Activated naive CD8-positive, alpha-beta T cell treated with anti-CD3 and anti-CD28 coated beads, Interleukin-2, amount 50 U/mL, for 24 hours (primary cell): ENCODE results near the gene SOCS1.
A peak's percentile ranks its signal among the peaks of the same experiment; 100 is the strongest.

Experiments used
- ATAC-seq: fragments of 150-1000 bp; cut with Tn5 transposase; one replicate; pipeline ENCODE4 v1.10.0; 2021
- DNase-seq: peaks from one replicate; pipeline ENCODE4 v3.0.0; 2021
- H3K27ac Mint-ChIP-seq: one replicate; pipeline ENCODE4 v1.8.0; 2021; ENCODE audit warnings: mild to moderate bottlenecking, mixed read lengths
- H3K27me3 Mint-ChIP-seq: one replicate; pipeline ENCODE4 v1.8.0; 2021; ENCODE audit warnings: mixed read lengths
- H3K36me3 Mint-ChIP-seq: one replicate; pipeline ENCODE4 v1.8.0; 2021; ENCODE audit warnings: low read depth, mixed read lengths
- H3K4me1 Mint-ChIP-seq: one replicate; pipeline ENCODE4 v1.8.0; 2021; ENCODE audit warnings: mixed read lengths
- H3K4me3 Mint-ChIP-seq: one replicate; pipeline ENCODE4 v1.8.0; 2021; ENCODE audit warnings: mild to moderate bottlenecking, moderate library complexity, mixed read lengths
- H3K9me3 Mint-ChIP-seq: one replicate; pipeline ENCODE4 v1.8.0; 2021; ENCODE audit warnings: mixed read lengths

The SOCS1 gene

GRCh38 chr16:11249233-11250061 is 6.6 kb downstream of the SOCS1 start:
- H3K36me3 Mint-ChIP-seq, result peaks cover 38% of the 10 kb centered on the region
- no peaks in the 10 kb centered on the region for H3K9me3 Mint-ChIP-seq
- DNase-seq (no peak), ATAC-seq (no peak)
- H3K4me1 Mint-ChIP-seq, result peaks cover 61% of the 10 kb centered on the region
- H3K27ac Mint-ChIP-seq, result peak overlapping the region; percentile 22
- H3K27me3 Mint-ChIP-seq, result peaks cover 2% of the 10 kb centered on the region
- no peak overlapping the region for H3K4me3 Mint-ChIP-seq

DNA sequence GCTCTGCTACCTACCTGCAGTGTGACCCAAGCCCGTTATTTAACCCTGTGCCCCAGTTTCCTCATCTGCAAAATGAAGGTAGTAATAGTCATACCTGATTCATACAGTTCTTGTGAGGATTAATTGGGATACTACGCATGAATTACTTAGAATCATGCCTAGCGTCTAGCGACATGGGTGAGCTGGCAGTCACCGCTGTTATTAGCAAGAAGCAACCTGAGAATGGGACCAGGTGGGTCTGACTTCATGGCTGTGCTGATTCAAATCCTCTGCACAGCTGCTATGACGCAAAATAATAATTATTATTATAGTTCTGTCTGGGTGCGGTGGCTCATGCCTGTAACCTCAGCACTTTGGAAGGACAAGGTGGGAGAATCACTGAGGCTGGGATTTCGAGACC is 7.9 kb downstream of the SOCS1 start:
- no peaks in the 10 kb centered on the region for H3K9me3 Mint-ChIP-seq
- ATAC-seq, result no peak
- no peak overlapping the region for H3K27ac Mint-ChIP-seq
- H3K27me3 Mint-ChIP-seq, result peaks cover 2% of the 10 kb centered on the region
- peaks cover 25% of the 10 kb centered on the region for H3K36me3 Mint-ChIP-seq
- H3K4me3 Mint-ChIP-seq, result no peak overlapping the region
- no peak for DNase-seq
- peaks cover 53% of the 10 kb centered on the region for H3K4me1 Mint-ChIP-seq

- ATAC-seq (peak; percentile 61), DNase-seq (no peak)
- H3K9me3 Mint-ChIP-seq, result no peaks in the 10 kb centered on the region
- H3K36me3 Mint-ChIP-seq, result peaks cover 10% of the 10 kb centered on the region
- H3K27ac Mint-ChIP-seq, result no peak overlapping the region
- no peaks in the 10 kb centered on the region for H3K27me3 Mint-ChIP-seq
- no peak overlapping the region for H3K4me3 Mint-ChIP-seq
- peaks cover 35% of the 10 kb centered on the region for H3K4me1 Mint-ChIP-seq
These were observed 10.0 kb downstream of the SOCS1 start for GRCh38 chr16:11245988-11246387.

DNA sequence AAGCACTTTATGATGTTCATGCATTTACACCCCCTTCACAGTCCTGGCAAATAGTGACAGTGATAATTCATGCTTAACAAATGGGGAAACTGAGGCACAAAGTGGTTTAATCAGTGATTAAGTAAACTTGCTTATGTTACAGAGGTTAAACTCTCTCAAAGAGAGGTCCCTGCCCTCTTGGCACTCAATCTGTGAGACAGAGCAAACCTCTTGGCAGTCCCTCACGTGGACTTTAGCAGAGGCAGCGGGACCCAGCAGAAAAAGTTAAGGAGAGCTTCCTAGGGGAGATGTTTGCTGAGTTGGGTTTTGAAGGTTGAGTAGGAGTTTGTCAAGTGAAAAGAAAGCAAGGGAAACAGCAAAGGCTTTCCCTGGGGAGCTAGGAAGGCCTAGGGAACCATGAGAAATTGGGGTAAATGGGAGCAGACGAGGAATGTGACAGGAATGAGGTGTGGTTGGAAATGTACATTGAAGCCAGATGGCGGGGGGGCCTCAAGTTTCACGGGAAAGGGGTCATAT is 10.7 kb downstream of the SOCS1 start:
- Mint-ChIP-seq H3K27ac (peak overlapping the region; percentile 19), H3K27me3 (no peaks in the 10 kb centered on the region), H3K4me1 (peaks cover 31% of the 10 kb centered on the region), H3K9me3 (no peaks in the 10 kb centered on the region), H3K4me3 (no peak overlapping the region), H3K36me3 (peaks cover 6% of the 10 kb centered on the region)
- no peak for DNase-seq
- ATAC-seq, result no peak

GRCh38 chr16:11242658-11243057 is 13.3 kb downstream of the SOCS1 start:
- H3K36me3 Mint-ChIP-seq, result no peaks in the 10 kb centered on the region

GRCh38 chr16:11241480-11242204 is 14.4 kb downstream of the SOCS1 start:
- Mint-ChIP-seq H3K36me3 (no peaks in the 10 kb centered on the region), H3K27me3 (no peaks in the 10 kb centered on the region), H3K9me3 (no peaks in the 10 kb centered on the region), H3K4me1 (peaks cover 35% of the 10 kb centered on the region), H3K4me3 (no peak overlapping the region), H3K27ac (no peak overlapping the region)
- ATAC-seq, result no peak
- no peak for DNase-seq

More at GRCh38 chr16:11242658-11243057, 13.3 kb downstream of the SOCS1 start:
- ATAC-seq (no peak), DNase-seq (no peak)
- Mint-ChIP-seq H3K9me3 (no peaks in the 10 kb centered on the region), H3K27ac (no peak overlapping the region), H3K4me1 (peaks cover 34% of the 10 kb centered on the region), H3K27me3 (no peaks in the 10 kb centered on the region), H3K4me3 (no peak overlapping the region)

GRCh38 chr16:11240636-11241473 is 15.1 kb downstream of the SOCS1 start:
- peaks cover 31% of the 10 kb centered on the region for H3K4me1 Mint-ChIP-seq
- no peaks in the 10 kb centered on the region for H3K27me3 Mint-ChIP-seq
- H3K36me3 Mint-ChIP-seq, result no peaks in the 10 kb centered on the region
- H3K9me3 Mint-ChIP-seq, result no peaks in the 10 kb centered on the region
- DNase-seq (no peak), ATAC-seq (no peak)
- no peak overlapping the region for H3K27ac Mint-ChIP-seq
- H3K4me3 Mint-ChIP-seq, result no peak overlapping the region

DNA sequence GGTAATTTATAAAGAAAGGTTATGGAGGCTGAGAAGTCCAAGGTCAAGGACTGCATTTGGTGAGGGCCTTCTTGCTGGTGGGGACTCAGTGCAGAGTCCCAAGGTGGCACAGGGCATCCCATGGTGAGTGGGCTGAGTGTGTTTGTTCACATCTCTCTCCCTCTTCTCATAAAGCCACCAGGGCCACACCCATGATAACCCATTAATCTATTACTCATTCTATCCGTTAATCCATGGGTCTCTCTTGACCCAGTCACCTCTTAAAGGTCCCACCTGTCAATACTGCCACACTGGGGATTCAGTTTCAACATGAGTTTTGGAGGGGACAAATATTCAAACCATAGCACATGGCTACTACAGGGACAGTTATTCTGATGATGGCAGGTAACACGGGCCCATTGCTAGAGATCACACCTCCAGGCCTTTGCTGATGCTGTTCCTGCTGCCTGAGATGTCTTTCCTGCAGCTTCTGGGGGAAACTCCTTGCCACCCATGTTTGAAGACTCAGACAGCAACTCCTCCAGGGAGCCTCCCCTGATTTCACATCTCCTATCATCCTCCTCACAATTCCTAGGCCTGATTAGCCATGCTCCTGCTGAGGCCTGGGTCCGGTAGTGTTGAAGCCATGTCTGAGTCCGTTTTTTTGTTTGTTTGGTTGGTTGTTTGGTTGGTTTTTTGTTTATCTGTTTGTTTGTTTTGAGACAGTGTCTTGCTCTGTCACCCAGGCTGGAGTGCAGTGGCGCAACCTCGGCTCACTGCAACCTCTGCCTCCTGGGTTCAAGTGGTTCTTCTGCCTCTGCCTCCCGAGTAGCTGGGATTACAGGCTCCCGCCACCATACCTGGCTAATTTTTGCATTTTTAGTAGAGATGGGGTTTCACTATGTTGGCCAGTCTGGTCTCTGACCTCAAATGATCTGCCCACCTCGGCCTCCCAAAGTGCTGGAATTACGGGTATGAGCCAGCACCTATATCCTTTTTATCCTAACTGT is 16.1 kb downstream of the SOCS1 start:
- no peak overlapping the region for H3K4me3 Mint-ChIP-seq
- no peaks in the 10 kb centered on the region for H3K36me3 Mint-ChIP-seq
- no peaks in the 10 kb centered on the region for H3K27me3 Mint-ChIP-seq
- no peak for DNase-seq
- no peaks in the 10 kb centered on the region for H3K9me3 Mint-ChIP-seq
- H3K4me1 Mint-ChIP-seq, result peaks cover 31% of the 10 kb centered on the region
- H3K27ac Mint-ChIP-seq, result no peak overlapping the region
- peak; percentile 80 for ATAC-seq

- Mint-ChIP-seq H3K27me3 (no peaks in the 10 kb centered on the region), H3K36me3 (no peaks in the 10 kb centered on the region), H3K4me3 (no peak overlapping the region), H3K27ac (peak overlapping the region; percentile 54), H3K4me1 (peaks cover 42% of the 10 kb centered on the region), H3K9me3 (no peaks in the 10 kb centered on the region)
- no peak for DNase-seq
- no peak for ATAC-seq
These were observed 17.5 kb downstream of the SOCS1 start for GRCh38 chr16:11238272-11239202.

DNA sequence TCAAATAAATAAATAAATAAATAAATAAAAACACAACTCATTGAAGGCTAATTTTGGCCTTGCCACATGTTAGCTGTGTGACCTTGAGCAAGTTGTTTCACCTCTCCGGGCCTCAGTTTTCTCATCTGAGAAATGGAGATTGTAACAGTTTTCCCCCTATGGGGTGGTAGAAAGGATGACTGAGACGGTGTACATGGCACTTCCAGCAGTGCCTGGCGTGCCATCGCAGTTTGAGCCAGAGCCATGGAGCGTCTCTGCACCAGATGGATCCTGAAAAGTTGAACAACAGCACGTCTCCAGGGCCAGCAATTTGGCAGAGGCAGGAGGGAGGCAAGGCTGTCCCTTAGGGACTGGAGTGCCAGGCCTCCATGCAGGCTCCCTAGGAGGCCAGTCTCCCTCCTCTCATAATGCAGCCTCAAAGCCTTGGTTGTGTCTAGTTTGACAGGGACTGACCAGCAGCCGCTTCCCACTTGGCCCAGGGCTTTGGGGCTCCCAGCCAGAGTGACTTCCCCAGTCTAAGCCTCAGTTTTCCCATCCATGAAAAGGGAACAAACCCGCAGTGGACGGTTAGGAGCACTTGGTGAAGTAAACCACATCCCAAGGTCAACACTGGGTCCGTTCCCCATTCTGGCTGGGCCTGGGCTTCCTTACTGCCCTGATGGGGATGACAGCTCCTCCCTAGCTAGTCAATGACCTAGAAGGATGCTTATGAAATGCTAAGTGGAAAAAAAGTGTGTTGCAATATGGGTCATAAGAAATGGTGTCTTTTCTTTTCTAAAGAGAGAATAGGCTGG is 19.3 kb downstream of the SOCS1 start:
- ATAC-seq (no peak), DNase-seq (no peak)
- Mint-ChIP-seq H3K4me1 (peaks cover 60% of the 10 kb centered on the region), H3K27ac (peak overlapping the region; percentile 63), H3K9me3 (no peaks in the 10 kb centered on the region), H3K4me3 (no peak overlapping the region), H3K27me3 (no peaks in the 10 kb centered on the region), H3K36me3 (no peaks in the 10 kb centered on the region)

DNA sequence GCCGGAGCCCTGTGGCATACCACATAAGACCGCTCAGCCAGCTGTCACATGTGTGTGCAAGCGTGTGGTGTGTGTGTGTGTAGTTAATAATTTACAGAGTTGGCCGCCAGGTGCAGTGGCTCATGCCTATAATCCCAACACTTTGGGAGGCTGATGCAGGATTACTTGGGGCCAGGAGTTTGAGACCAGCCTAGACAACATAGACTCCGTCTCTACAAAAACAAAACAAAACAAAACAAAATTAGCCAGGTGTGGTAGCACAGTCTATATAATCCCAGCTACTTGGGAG is 20.4 kb downstream of the SOCS1 start:
- ATAC-seq, result no peak
- peaks cover 69% of the 10 kb centered on the region for H3K4me1 Mint-ChIP-seq
- no peak overlapping the region for H3K4me3 Mint-ChIP-seq
- no peaks in the 10 kb centered on the region for H3K36me3 Mint-ChIP-seq
- peak overlapping the region; percentile 41 for H3K27ac Mint-ChIP-seq
- DNase-seq, result no peak
- H3K27me3 Mint-ChIP-seq, result no peaks in the 10 kb centered on the region
- H3K9me3 Mint-ChIP-seq, result no peaks in the 10 kb centered on the region

GRCh38 chr16:11234884-11235702 is 20.9 kb downstream of the SOCS1 start:
- DNase-seq, result no peak
- Mint-ChIP-seq H3K4me1 (peaks cover 70% of the 10 kb centered on the region), H3K27me3 (no peaks in the 10 kb centered on the region), H3K36me3 (no peaks in the 10 kb centered on the region), H3K27ac (peak overlapping the region; percentile 97), H3K9me3 (no peaks in the 10 kb centered on the region), H3K4me3 (peak overlapping the region; percentile 22)
- ATAC-seq, result no peak
